Neural crest cell (in vitro differentiated cells): ENCODE results near the gene BRD3OS. TPM values are rescaled to one million over a fixed set of nuclear protein-coding genes. Genes with fewer than 3 reads are reported as not detected.
A peak's percentile ranks its signal among the peaks of the same experiment; 100 is the strongest.

Experiments
- DNase-seq: peaks from one replicate; pipeline ENCODE4 v3.0.0; 2021; ENCODE audit warnings: low read depth, mixed read lengths, low spot score
- H3K27ac Mint-ChIP-seq: one replicate; pipeline ENCODE4 v1.8.0; 2021; ENCODE audit warnings: mild to moderate bottlenecking, mixed read lengths; ENCODE audit not compliant: unreplicated experiment
- H3K27me3 Mint-ChIP-seq: 2 replicates; pipeline ENCODE4 v1.8.0; 2021; ENCODE audit warnings: low read depth, mild to moderate bottlenecking, mixed read lengths
- H3K36me3 Mint-ChIP-seq: 2 replicates; pipeline ENCODE4 v1.8.0; 2021; ENCODE audit warnings: low read depth, mild to moderate bottlenecking, mixed read lengths
- H3K4me1 Mint-ChIP-seq: 2 replicates; pipeline ENCODE4 v1.8.0; 2021; ENCODE audit warnings: mixed read lengths
- H3K4me3 Mint-ChIP-seq: one replicate; pipeline ENCODE4 v1.8.0; 2021; ENCODE audit warnings: mild to moderate bottlenecking, mixed read lengths
- H3K9me3 Mint-ChIP-seq: 2 replicates; pipeline ENCODE4 v1.8.0; 2021; ENCODE audit warnings: mixed read lengths
- total RNA-seq: library from RNA; stranded (reverse); gene quantifications from 2 replicates; pipeline ENCODE4 v1.2.1, GENCODE V29; 2021
- TF ChIP-seq, protein P1 (sequence below): fragments of 200-600 bp; sonication (generic); conservative IDR thresholded peaks from 2 replicates; pipeline ENCODE4 v1.5.0; 2021; ENCODE audit warnings: antibody characterized with exemption, mild to moderate bottlenecking

The BRD3OS gene
- total RNA-seq, 1 donor from 2014 or later: 30.7 TPM

DNA sequence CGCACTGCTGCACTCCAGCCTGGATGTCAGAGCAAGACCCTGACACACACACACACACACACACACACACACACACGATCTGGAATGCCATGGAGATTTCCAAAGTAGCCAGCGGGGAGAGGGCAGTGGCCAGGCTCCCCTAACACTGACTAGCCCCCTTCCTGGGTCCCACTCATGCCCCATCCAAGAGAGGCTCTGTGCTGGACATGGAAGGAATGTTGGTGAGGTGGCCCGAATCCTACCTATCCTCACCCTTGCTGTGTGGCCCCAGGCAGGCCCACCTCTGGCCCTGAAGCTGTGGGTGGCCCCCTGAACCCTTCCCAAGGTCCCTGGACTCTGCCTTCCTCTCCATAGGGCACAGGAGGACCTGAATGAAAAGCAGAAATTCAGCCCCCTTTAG lies 35.3 kb downstream of the BRD3OS start:
- H3K27ac Mint-ChIP-seq: peak overlapping the region; percentile 35
- no peak overlapping the region for H3K4me3 Mint-ChIP-seq
- TF ChIP-seq, protein P1, sequence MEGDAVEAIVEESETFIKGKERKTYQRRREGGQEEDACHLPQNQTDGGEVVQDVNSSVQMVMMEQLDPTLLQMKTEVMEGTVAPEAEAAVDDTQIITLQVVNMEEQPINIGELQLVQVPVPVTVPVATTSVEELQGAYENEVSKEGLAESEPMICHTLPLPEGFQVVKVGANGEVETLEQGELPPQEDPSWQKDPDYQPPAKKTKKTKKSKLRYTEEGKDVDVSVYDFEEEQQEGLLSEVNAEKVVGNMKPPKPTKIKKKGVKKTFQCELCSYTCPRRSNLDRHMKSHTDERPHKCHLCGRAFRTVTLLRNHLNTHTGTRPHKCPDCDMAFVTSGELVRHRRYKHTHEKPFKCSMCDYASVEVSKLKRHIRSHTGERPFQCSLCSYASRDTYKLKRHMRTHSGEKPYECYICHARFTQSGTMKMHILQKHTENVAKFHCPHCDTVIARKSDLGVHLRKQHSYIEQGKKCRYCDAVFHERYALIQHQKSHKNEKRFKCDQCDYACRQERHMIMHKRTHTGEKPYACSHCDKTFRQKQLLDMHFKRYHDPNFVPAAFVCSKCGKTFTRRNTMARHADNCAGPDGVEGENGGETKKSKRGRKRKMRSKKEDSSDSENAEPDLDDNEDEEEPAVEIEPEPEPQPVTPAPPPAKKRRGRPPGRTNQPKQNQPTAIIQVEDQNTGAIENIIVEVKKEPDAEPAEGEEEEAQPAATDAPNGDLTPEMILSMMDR: no peak
- H3K27me3 Mint-ChIP-seq: no peaks in the 10 kb centered on the region
- H3K36me3 Mint-ChIP-seq: no peaks in the 10 kb centered on the region
- no peak for DNase-seq
- no peaks in the 10 kb centered on the region for H3K9me3 Mint-ChIP-seq
- H3K4me1 Mint-ChIP-seq: peaks cover 31% of the 10 kb centered on the region

DNA sequence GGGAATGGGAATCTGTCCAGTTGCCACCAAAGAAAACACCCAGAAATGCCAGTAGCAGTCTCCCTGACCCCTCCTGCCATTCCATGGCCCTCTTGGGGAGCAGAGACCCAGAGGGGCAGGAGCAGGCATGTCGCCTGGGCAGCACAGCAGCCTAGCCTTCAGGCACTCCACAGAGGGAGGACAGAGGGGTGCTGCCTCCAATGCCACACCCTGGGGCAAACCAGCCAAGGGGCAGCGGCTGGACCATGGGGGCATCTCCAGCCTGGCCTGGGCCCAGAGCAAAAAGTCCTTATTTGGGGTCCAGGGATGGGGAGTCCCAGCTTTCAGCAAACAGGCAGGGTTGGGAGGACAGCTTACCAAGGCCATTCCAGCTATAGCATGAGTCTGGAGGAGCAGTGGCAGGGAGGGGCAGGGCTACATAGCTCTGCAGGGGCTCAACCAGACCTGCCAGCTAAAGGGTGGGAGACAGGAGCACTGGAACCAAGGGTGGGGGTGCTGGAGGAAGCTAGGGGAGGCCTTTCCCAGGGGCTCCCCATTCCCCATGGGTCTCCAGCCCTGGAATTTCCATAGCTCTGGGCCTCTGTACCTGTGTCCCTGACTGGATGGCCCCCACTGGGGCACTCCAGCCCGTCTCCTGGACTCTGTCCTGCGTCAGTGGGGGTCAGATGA lies 35.9 kb downstream of the BRD3OS start:
- DNase-seq: no peak
- no peaks in the 10 kb centered on the region for H3K36me3 Mint-ChIP-seq
- no peaks in the 10 kb centered on the region for H3K9me3 Mint-ChIP-seq
- H3K4me1 Mint-ChIP-seq: peaks cover 37% of the 10 kb centered on the region
- no peak overlapping the region for H3K27ac Mint-ChIP-seq
- TF ChIP-seq, protein P1: no peak
- no peak overlapping the region for H3K4me3 Mint-ChIP-seq
- no peaks in the 10 kb centered on the region for H3K27me3 Mint-ChIP-seq

- no peaks in the 10 kb centered on the region for H3K36me3 Mint-ChIP-seq
- peaks cover 42% of the 10 kb centered on the region for H3K4me1 Mint-ChIP-seq
- no peaks in the 10 kb centered on the region for H3K9me3 Mint-ChIP-seq
- H3K27ac Mint-ChIP-seq: no peak overlapping the region
- no peaks in the 10 kb centered on the region for H3K27me3 Mint-ChIP-seq
- no peak overlapping the region for H3K4me3 Mint-ChIP-seq
- DNase-seq: no peak
- TF ChIP-seq, protein P1: no peak
Observed at GRCh38 chr9:134061688-134062371, 36.5 kb downstream of the BRD3OS start.

DNA sequence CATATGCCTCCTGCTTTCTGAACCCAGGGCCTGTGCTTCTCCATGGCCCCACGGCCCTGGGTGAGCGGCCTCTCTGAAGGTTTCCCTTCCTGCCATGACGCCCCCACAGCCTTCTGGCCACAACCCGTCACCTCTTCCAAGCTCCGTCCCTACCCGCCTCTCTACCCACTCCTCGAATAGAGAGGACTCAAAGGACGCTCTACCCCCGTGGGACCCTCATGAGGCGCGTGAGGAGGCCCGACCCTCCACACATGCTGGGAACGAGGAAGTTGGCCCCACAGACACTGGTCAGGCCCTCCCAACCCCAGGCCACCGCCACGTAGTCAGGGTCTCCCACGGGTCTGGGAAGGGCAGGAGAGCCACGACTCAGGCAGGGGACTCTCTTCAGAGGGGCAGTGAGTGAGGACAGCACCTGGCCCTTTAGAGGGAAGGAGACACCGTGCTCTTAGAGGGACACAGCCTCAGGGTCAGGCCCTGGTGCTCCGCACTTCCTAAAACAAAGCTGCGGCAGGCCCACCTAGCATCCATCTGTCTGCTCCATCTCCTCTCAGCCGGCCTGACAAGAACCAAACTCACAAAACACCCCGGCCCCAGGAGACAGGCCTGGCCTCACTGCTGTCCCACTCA lies 37.3 kb downstream of the BRD3OS start:
- TF ChIP-seq, protein P1: no peak
- H3K9me3 Mint-ChIP-seq: no peaks in the 10 kb centered on the region
- H3K4me3 Mint-ChIP-seq: peak overlapping the region; percentile 59
- DNase-seq: no peak
- H3K36me3 Mint-ChIP-seq: no peaks in the 10 kb centered on the region
- H3K27me3 Mint-ChIP-seq: no peaks in the 10 kb centered on the region
- H3K27ac Mint-ChIP-seq: no peak overlapping the region
- H3K4me1 Mint-ChIP-seq: peaks cover 34% of the 10 kb centered on the region

- Mint-ChIP-seq H3K4me1 (peaks cover 32% of the 10 kb centered on the region), H3K27ac (no peak overlapping the region), H3K27me3 (no peaks in the 10 kb centered on the region), H3K9me3 (no peaks in the 10 kb centered on the region), H3K36me3 (no peaks in the 10 kb centered on the region), H3K4me3 (peak overlapping the region; percentile 59)
- DNase-seq: no peak
- TF ChIP-seq, protein P1: no peak
Observed at GRCh38 chr9:134063088-134063570, 37.8 kb downstream of the BRD3OS start.
